HFFc6 (cell line): ENCODE results near the gene PPP1R3C. TPM values are rescaled to one million over a fixed set of nuclear protein-coding genes. Genes with fewer than 3 reads are reported as not detected.

ENCODE experiments used
- DNase-seq: peaks from one replicate; pipeline ENCODE4 v3.0.0-alpha.2; 2018
- H3K27ac Mint-ChIP-seq: 2 replicates; pipeline ENCODE4 v1.8.0; 2020; ENCODE audit warnings: mild to moderate bottlenecking, mixed read lengths
- H3K27me3 Mint-ChIP-seq: 2 replicates; pipeline ENCODE4 v1.8.0; 2021; ENCODE audit warnings: mild to moderate bottlenecking, moderate library complexity, mixed read lengths; ENCODE audit not compliant: insufficient read depth
- H3K36me3 Mint-ChIP-seq: 2 replicates; pipeline ENCODE4 v1.8.0; 2021; ENCODE audit warnings: low read depth, mixed read lengths
- H3K4me1 Mint-ChIP-seq: 2 replicates; pipeline ENCODE4 v1.8.0; 2020; ENCODE audit warnings: low read depth, mixed read lengths
- H3K4me3 Mint-ChIP-seq: 2 replicates; pipeline ENCODE4 v1.8.0; 2020; ENCODE audit warnings: mild to moderate bottlenecking, moderate library complexity, mixed read lengths
- H3K9me3 Mint-ChIP-seq: 2 replicates; pipeline ENCODE4 v1.8.0; 2020; ENCODE audit warnings: mild to moderate bottlenecking, mixed read lengths
- CTCF ChIP-seq: fragments of 200-600 bp; sonication (generic); IDR thresholded peaks from 2 replicates; pipeline ENCODE4 v1.5.0; 2021; ENCODE audit warnings: antibody characterized with exemption, mild to moderate bottlenecking
- total RNA-seq, 6 experiments: library from RNA; stranded (reverse); fragmentation: NEBNext Ultra II Directional; extraction: Animal tissue kit (Norgen Biotek cat#: 25700); gene quantifications; 2 replicates in 1 of 6; 3 replicates in 5 of 6; pipeline ENCODE4 v1.2.3, GENCODE V29; 2021

Gene PPP1R3C
- total RNA-seq, 6 experiments from 2014 or later, result 33.7 to 66.0 (median 39.9) TPM

- Mint-ChIP-seq H3K27me3 (peaks cover 1% of the 10 kb centered on the region; the same call in 1 of the 2 replicates), H3K4me3 (no peak overlapping the region), H3K27ac (no peak overlapping the region; the same call in 1 of the 2 replicates), H3K36me3 (peaks cover 50% of the 10 kb centered on the region), H3K4me1 (peaks cover 35% of the 10 kb centered on the region), H3K9me3 (peaks cover 3% of the 10 kb centered on the region)
- TF ChIP-seq CTCF, result no peak
- no peak for DNase-seq
Observed at GRCh38 chr10:91621483-91622113, 11.3 kb downstream of the PPP1R3C start.

- no peak for TF ChIP-seq CTCF
- H3K27me3 Mint-ChIP-seq, result peaks cover 1% of the 10 kb centered on the region; the same call in 1 of the 2 replicates
- H3K4me3 Mint-ChIP-seq, result peak overlapping the region; percentile 27
- H3K27ac Mint-ChIP-seq, result peak overlapping the region; percentile 79
- peaks cover 33% of the 10 kb centered on the region for H3K36me3 Mint-ChIP-seq
- peaks cover 65% of the 10 kb centered on the region for H3K4me1 Mint-ChIP-seq
- DNase-seq, result peak; percentile 81
- peaks cover 14% of the 10 kb centered on the region for H3K9me3 Mint-ChIP-seq
Observed at GRCh38 chr10:91617072-91617609, 15.7 kb downstream of the PPP1R3C start.

- no peak overlapping the region for H3K4me3 Mint-ChIP-seq
- H3K9me3 Mint-ChIP-seq, result peaks cover 11% of the 10 kb centered on the region
- no peak for TF ChIP-seq CTCF
- peaks cover 56% of the 10 kb centered on the region for H3K4me1 Mint-ChIP-seq
- DNase-seq, result no peak
- peaks cover 1% of the 10 kb centered on the region; the same call in 1 of the 2 replicates for H3K27me3 Mint-ChIP-seq
- no peak overlapping the region for H3K27ac Mint-ChIP-seq
- H3K36me3 Mint-ChIP-seq, result peaks cover 33% of the 10 kb centered on the region
Observed at GRCh38 chr10:91616137-91616536, 16.7 kb downstream of the PPP1R3C start.

DNA sequence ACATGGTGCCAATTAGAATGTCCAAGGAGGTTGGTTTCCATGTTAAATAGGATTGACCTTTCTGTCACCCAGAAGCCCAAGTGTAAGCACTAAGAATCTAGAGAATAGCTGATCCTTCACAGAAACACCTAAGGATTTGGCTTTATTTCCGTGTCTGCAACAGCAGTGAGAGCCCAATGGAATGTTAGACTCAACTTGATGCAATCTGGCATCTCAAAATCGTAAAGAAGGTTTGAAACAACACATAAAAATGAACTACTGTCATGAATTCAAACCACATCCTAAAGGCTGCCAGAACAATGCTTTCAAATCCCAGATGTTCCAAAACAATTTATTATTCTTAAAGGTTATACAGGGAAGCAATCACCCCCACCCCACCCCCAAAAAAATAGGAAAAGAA, 18.6 kb downstream of the PPP1R3C start:
- peak; percentile 89 for DNase-seq
- Mint-ChIP-seq H3K9me3 (peaks cover 11% of the 10 kb centered on the region), H3K4me1 (peaks cover 54% of the 10 kb centered on the region), H3K27ac (peak overlapping the region; percentile 96), H3K27me3 (peaks cover 3% of the 10 kb centered on the region; the same call in 1 of the 2 replicates), H3K36me3 (peaks cover 22% of the 10 kb centered on the region), H3K4me3 (peak overlapping the region; percentile 70)
- TF ChIP-seq CTCF, result no peak

DNA sequence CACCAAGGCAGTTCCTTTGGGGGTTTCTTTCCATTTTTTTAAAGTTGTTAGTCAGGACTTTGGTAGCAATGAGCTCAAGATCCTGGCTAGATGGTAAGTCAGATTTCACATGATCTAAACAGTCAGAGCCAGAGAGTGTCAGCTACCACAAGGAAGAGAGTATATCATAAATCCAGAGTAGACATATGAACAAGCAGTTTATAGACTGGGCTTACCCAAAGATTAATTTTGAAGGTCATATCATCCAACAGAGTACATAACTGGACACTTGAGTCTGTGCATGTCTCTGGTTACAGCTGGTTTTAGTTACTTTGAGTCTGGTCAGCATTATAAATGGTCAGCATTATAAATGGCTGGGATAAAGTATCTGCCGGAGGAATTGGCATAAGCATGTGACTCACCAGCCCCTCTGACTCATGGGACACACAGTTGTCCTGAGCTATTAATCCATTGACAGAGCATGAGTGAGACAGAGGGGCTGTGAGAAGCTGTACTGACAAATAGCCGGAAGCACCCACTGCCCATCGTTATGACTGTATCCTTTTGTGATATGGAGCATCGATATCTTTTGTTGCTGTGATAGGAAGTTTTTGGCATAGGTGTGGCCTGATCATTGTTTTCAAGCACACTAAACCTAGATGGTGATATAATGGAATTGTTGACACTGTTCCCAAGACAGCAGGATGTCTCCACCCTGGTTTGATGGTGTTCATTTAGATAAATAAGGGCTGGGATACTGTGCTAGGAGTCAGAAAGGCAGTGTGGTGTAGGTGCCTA, 19.3 kb downstream of the PPP1R3C start:
- peak; percentile 99 for DNase-seq
- no peak for TF ChIP-seq CTCF
- Mint-ChIP-seq H3K36me3 (peaks cover 16% of the 10 kb centered on the region), H3K27me3 (peaks cover 2% of the 10 kb centered on the region; the same call in 1 of the 2 replicates), H3K27ac (peak overlapping the region; percentile 96), H3K4me3 (peak overlapping the region; percentile 70), H3K9me3 (peaks cover 11% of the 10 kb centered on the region), H3K4me1 (peaks cover 54% of the 10 kb centered on the region)
